ENCODE results near the gene DDX50.
"Not testable (repeated sequence)": the region's sequence is repeated elsewhere in the genome, so short reads cannot be mapped to it uniquely, and the experiment has no call there.

DNA sequence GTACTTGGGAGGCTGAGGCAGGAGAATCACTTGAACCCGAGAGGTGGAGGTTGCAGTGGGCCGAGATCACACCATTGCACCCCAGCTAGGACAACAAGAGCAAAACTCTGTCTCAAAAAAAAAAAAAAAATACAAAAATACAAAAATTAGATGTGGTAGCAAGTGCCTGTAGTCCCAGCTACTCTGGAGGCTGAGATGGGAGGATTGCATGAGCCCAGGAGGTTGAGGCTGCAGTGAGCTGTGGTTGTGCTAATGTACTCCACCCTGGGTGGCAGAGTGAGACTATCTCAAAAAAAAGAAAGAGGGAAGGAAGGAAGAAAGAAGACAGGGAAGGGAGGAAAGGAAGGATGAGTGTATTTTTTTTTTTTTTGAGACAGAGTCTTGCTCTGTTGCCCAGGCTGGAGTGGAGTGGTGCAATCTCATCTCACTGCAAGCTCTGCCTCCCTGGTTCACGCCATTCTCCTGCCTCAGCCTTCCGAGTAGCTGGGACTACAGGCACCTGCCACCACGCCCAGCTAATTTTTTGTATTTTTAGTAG, 74.9 kb downstream of the DDX50 start:
- TF ChIP-seq, protein P1, sequence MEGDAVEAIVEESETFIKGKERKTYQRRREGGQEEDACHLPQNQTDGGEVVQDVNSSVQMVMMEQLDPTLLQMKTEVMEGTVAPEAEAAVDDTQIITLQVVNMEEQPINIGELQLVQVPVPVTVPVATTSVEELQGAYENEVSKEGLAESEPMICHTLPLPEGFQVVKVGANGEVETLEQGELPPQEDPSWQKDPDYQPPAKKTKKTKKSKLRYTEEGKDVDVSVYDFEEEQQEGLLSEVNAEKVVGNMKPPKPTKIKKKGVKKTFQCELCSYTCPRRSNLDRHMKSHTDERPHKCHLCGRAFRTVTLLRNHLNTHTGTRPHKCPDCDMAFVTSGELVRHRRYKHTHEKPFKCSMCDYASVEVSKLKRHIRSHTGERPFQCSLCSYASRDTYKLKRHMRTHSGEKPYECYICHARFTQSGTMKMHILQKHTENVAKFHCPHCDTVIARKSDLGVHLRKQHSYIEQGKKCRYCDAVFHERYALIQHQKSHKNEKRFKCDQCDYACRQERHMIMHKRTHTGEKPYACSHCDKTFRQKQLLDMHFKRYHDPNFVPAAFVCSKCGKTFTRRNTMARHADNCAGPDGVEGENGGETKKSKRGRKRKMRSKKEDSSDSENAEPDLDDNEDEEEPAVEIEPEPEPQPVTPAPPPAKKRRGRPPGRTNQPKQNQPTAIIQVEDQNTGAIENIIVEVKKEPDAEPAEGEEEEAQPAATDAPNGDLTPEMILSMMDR (IDR thresholded peaks at IDR 0.05; ENCODE audit: insufficient read depth, low read length, poor library complexity, severe bottlenecking), result not testable (repeated sequence)
- TF ChIP-seq EZH2phosphoT487 (conservative IDR thresholded peaks at IDR 0.05; ENCODE audit: low read length), result not testable (repeated sequence)
